ENCODE data around the gene TMEM247.

TMEM247 gene

DNA sequence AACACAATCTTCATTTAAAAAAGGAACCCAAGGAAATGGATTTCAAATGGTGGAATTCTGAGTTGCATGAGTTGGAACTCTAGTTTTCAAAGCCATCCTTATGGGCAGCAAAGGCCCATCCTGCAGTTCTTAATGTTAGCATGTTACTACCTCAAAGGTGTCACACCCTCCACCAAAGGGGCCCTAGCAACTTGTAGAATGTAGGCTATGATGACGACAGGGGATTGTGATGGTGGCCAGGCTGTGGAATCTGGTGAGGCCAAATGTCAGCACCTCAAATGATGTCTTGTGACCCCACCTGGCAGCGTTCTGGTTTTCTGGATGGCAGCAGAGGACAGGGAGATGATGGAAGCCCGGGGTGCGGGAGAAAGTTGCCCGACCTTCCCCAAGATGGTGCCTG lies at the start of gene TMEM247:
Gene TMEM247, plus strand, starts transcription at position 301 of the 400 bp plus-strand sequence.
- no peak for FAIRE-seq

GRCh38 chr2:46430413-46430812 lies 49.0 kb upstream of the TMEM247 start:
- no peak for FAIRE-seq

- FAIRE-seq = no peak
These were observed 48.4 kb upstream of the TMEM247 start for GRCh38 chr2:46430992-46431391.

- no peak for FAIRE-seq
These were observed 47.7 kb upstream of the TMEM247 start for GRCh38 chr2:46431481-46432235.

- FAIRE-seq = no peak
These were observed 44.5 kb upstream of the TMEM247 start for GRCh38 chr2:46434851-46435273.

DNA sequence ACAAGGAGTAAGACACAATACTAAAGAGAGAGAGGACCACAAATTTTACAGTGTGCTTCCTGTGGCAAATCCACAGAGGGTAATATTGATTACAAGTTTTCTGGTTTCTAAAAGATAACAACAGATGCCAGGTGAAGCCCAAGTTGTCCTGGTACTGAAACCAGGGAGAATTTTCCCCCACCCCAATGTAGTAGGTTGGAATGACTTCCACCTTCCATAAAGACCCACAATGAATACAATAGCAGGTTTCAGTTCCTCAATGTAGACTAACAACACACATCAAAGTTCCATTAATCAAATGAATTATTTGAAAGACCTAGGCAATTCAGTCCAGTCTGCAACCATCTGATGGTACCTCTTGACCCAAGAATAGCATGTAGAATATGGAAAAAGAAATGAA lies 44.0 kb upstream of the TMEM247 start:
- FAIRE-seq = no peak

GRCh38 chr2:46435796-46436360 lies 43.5 kb upstream of the TMEM247 start:
- FAIRE-seq = no peak

DNA sequence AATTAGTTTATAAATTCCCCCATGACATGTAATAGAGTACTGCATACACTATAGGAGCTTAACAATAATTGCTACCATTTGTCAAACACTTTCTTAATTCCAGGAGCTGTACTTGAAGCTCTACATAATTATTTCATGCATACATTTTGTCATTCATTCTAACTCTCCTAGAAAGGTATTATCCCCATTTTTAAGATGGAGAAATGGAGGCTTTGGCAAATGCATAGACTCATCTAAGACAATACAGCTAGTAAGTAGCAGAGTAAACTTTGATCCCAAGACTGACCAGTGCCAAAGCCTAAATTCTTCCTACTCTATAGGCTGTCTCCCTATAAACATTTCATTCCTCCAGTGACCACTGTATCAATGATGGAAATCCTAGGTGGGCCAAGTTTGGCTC lies 42.6 kb upstream of the TMEM247 start:
- no peak for FAIRE-seq

DNA sequence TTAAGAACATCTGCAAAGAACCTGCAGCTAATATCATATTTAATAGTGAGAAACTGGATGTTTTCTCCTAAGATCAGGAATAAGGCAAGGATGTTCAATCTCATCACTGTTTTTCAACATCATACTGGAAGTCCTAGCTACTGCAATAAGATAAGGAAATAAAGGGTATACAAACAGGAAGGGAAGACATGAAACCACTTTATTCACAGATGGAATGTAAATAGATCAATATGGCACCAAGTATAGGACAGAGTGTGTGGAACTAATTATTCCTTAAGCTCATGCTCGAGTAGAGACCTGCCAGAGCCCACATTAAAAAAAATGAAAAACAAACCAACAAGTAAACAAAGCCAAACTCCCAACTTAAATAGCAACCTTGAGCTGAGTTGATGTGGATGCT lies 41.3 kb upstream of the TMEM247 start:
- FAIRE-seq = no peak

GRCh38 chr2:46438794-46439193 lies 40.6 kb upstream of the TMEM247 start:
- no peak for FAIRE-seq

GRCh38 chr2:46439582-46439981 lies 39.8 kb upstream of the TMEM247 start:
- no peak for FAIRE-seq

DNA sequence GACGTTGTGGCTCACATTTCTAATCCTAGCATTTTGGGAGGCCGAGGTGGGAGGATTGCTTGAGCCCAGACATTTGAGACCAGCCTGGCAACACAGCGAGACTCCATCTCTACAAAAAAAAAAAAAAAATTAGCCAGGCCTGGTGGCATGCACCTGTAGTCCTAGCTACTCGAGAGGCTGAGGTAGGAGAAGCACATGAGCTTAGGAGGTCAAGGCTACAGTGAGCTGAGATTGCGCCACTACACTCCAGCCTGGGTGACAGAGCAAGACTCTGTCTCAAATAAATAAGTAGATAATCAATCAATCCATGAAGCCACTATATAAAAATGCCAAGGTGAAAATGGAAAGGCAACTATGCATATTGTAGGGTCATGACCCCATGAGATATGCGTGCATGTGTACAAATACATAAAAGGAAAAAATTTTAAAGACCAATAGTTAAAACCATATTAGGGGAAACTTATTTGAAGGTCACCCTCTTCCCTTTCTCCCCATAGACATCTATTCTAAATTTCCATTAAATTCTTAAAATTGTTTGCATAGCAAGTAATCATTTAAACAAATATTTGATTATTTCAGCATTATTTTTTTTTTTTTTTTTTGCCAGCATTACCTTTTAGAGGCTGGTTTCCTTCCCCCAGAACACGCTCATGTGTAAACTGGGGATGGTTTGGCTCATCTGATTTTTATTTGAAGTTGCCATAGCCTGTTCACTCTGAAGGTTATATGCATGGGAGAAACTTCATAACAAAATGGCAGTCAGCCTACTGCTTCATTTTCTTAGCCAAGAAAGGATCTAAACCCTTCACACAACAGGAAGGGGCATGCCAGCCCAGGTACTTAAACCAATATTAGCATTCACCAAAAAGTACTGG lies 37.3 kb upstream of the TMEM247 start:
- no peak for FAIRE-seq

DNA sequence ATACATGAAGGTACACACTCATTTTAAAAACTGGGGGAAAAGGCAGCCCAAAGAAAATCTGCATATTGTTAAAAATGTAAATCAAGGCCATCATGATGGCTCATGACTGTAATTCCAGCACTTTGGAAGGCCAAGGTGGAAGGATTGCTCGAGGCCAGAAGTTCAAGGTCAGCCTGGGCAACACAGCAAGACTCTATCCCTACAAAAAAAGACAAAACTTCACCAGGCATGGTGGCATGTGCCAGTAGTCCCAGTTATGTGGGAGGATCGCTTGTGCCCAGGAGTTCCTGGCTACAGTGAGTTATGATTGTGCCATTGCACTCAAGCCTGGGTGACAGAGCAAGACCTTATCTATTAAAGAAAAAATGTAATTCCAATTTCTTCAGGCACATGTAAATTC lies 34.6 kb upstream of the TMEM247 start:
- no peak for FAIRE-seq

DNA sequence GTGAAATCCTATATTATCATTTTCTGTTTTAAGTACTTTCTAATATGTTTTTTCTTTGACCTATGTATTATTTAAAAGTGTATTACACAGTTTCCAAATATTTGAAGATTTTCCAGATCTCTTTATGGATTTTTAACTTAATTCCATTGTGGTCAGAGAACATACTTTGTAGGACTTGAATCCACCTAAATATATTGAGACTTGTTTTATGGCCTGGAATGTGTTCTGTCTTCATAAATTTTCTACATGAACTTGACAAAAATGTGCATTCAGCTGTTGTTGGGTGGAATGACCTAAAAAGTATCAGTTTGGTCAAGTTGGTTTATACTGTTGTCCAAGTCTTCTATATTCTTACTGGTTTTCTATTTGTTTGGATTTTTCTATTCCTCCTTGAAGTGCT lies 33.8 kb upstream of the TMEM247 start:
- no peak for FAIRE-seq

DNA sequence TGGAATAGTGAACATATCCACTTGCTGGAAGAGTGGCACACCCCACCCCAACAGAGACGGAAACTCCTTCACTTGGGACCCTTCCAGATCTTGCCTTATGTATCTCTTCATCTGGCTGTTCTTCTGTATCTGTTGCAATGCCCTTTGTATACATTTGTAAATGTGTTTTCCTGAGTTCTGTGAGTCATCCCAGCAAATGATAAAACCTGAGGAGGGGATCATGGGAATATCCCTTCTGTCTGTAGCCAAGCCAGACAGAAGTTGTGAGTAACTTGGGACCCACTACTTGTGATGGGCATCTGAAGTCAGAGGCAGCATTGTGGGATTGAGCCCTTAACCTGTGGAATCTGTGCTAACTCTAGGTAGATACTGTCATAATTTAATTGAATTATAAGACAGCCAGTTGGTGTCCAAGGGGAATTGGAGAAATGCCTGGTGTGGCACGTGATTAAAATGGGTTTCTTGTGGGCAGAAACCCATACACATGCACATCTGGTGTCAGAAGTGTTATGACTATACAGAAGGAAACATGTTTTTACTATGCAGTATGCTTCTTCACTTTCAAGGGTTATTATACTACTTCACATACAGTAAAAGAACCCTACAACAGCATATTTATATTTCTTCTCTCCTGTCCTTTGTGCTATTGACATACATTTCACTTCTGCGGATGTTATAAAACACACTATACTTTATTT lies 32.3 kb upstream of the TMEM247 start:
- no peak for FAIRE-seq

DNA sequence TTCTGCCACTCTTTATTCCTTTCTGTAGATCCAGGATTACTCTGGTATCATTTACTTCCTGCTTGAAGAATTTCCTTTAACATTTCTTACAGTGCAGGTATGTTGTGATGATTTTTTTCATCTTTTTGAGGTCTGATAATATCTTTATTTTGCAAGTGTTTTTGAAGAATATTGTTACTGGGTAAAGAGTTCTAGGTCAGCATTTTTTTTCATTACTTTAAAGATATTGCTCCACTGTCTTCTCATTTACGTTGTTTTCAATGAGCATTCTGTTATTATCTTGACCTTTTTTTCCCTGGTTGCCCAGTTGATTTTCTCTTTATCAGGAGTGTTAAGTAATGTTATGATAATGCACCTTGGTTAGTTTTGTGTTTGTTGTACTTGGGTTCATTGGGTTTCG lies 31.7 kb upstream of the TMEM247 start:
- no peak for FAIRE-seq

DNA sequence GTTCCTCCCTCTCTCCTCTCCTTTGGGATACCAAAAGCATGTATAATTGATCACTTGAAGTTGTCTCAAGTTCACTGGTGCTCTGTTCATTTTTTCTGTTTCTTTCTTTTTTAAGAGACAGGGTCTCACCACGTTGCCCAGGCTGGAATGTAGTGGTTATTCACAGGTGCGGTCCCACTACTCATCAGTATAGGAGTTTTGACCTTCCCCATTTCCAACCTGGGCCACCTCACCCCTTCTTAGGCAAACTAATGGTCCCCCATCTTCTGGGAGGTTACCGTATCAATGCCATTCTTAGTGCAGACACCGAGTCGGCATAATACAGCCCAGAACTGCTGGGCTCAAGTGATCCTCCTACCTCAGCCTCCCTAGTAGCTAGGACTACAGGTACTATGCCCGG lies 31.3 kb upstream of the TMEM247 start:
- no peak for FAIRE-seq

- FAIRE-seq = no peak
These were observed 30.7 kb upstream of the TMEM247 start for GRCh38 chr2:46448641-46449040.

DNA sequence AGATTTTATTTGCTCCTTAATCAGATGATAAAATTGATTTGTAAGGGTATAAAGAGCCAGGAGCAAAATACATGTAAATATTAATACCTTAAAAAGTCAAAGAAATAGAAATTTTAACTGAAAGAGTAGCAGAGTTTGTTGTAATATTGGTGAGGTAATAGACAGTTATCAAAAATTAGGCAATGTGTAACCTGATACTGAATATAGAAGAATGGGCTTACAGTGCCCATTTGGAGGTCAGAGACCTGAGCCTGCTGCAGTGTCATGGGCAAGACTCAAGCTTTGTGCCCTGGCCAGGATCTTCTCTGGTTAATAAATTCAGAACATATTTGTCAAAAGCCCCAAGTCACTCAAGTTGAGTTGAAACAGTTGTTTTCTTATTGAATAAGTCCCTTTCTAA lies 29.7 kb upstream of the TMEM247 start:
- no peak for FAIRE-seq

DNA sequence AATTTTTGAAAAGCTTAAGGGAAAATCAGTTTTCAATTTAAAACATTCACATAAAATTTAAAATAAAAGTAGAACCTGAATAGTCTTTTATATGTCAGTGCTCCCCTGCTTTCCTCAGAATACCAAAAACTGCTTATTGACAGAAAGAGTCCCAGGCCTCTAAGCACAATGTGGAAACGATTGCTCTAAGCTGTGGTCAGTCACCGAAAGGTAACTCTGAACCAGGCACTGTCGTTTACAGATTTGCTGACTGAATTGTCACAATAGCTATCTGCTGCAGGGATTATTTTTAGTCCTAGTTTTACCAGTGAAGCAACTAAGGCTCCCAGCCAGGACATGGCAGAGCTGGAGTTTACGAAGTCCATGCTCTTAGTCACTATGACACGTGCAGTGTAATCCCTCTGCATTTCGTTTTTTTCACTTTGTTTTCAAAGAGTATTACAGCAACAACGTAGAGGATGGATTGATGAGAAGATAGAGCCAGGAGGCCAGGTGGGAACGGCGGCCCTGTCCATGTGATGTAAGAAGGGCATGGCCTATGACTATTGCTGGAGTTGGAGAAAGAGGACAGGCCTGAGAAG lies 28.1 kb upstream of the TMEM247 start:
- no peak for FAIRE-seq

DNA sequence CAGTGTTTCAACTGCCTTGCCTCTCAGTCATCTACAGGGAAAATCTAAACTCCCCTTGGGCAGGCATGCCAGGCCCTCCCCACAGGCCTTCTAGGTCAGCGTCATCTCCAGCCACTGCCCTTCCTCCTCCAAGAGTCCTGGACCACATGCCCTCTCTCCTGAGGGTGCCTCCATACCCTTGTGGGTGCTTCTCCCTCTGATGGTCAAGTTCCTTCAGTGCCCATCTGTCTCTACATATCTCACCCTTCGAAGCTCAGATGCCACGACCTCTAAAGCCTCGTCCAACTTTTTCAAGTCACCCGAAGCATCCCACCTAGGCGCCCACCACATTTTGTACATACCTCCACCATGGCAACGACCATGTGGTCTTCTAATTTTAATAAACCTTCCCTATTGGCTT lies 22.6 kb upstream of the TMEM247 start:
- no peak for FAIRE-seq

DNA sequence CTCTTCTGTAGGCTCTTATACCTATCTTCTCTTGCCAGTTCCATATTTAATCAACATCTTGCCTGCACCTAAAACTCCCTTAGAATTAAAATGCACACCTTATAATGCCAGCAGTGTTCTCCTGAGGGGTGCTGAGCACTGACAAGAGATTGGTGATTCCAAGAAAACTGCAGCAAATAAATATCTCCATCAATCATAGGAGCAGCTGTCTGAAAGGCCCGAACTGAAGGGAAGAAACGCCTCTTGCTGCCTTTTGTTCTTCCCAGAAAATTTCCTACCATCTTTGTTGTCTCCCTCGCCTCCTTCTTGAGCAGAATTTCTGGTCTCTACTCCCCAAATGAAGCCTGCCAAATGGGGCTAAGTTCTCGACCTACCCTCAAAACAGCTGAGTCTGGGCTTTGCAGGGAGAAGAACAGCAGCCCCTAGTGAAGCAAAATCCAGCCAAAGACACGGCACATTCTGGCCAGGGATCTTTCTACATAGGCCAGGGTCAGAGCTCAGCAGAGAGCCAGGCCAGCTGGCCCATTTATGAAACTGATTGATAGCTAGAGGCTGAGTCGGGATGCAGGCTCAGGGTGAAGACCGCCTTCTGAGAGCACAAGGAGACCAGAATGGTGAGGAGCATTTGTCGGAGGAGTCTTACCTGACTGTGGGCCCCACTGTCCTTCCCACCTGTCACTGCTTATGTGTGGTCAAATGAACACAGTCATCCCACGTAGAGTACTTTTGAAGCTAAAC lies 20.4 kb upstream of the TMEM247 start:
- FAIRE-seq = no peak
